ENCODE data around the gene DDX10. TPM values are rescaled to one million over a fixed set of nuclear protein-coding genes. Genes with fewer than 3 reads are reported as not detected.

The DDX10 gene
- total and polyA plus RNA-seq, 9 of the 15 experiments (the other 6 are each of a cell fraction or from before 2014, with no cell fraction given): 33.9 to 94.6 (median 50.7) TPM

GRCh38 chr11:108967571-108967970 is 302.7 kb downstream of the DDX10 start:
- peaks cover 7 to 22% of the 10 kb centered on the region in 2 experiments; a peak in 3 of 5 replicates for H3K27me3 ChIP-seq (ENCODE audit: control insufficient read depth in 2 of 2, insufficient read depth in 2 of 2, low read length in 2 of 2)
- H3K27ac ChIP-seq (ENCODE audit: extremely low read depth, low read depth, low read length): no peak overlapping the region
- FAIRE-seq (no peak), ATAC-seq (no peak), DNase-seq (ENCODE audit: extremely low read depth in 1 of 4, low spot score in 3 of 4) (no peak)
- no peaks in the 10 kb centered on the region for H3K4me1 ChIP-seq (replicated peaks in 1 of 2; ENCODE audit: control insufficient read depth in 2 of 2, insufficient read depth in 2 of 2, low read length in 2 of 2)
- intact Hi-C loops (cut with micrococcal nuclease): no loop called here
- in situ Hi-C loops (cut with MboI): no loop called here
- H3K4me2 ChIP-seq (ENCODE audit: insufficient read depth, low read length): no peak overlapping the region
- H3K4me3 ChIP-seq: no peak overlapping the region
- no peaks in the 10 kb centered on the region for H3K79me2 ChIP-seq (ENCODE audit: control insufficient read depth, insufficient read depth, low read length)
- no peaks in the 10 kb centered on the region; the same call in 1 of the 2 replicates for H4K20me1 ChIP-seq (replicated peaks; ENCODE audit: control insufficient read depth, insufficient read depth, low read length)
- CTCF ChIA-PET (ENCODE audit: low intra/inter-chr PET ratio): no interaction called here
- no peak overlapping the region for H3K9ac ChIP-seq (ENCODE audit: insufficient read depth in 1 of 2, low read depth in 2 of 2, low read length in 2 of 2)
- no TSS peak for BruUV-seq (replicated peaks)
- under 1% methylated on average over 7 of the region's 7 CpGs for WGBS (ENCODE audit: insufficient coverage, low coverage, missing lambda C conversion rate)
- POLR2A ChIA-PET: interaction anchor here (1.0 kb wide), 1 partner anchor 23 kb away, joined by 3 read pairs; no protein-coding TSS in a partner anchor
- no peak for TF ChIP-seq E2F5 (CRISPR knock-in tag; IDR thresholded peaks at IDR 0.05)
- TF ChIP-seq SRSF3 (IDR thresholded peaks at IDR 0.05; ENCODE audit: insufficient read depth, low read length): no peak
- TF ChIP-seq LARP7 (IDR thresholded peaks at IDR 0.05): no peak
- no peak for TF ChIP-seq TAF15 (IDR thresholded peaks at IDR 0.05; ENCODE audit: low read depth, low read length)
- TF ChIP-seq ZNF766 (CRISPR knock-in tag; conservative IDR thresholded peaks at IDR 0.05): no peak
- no peak for TF ChIP-seq ZNF24 (IDR thresholded peaks at IDR 0.05)
- TF ChIP-seq RBM15 (IDR thresholded peaks at IDR 0.05; ENCODE audit: insufficient read depth, low read length): no peak
- TF ChIP-seq ZNF311 (CRISPR knock-in tag; IDR thresholded peaks at IDR 0.05): no peak
- no peak for TF ChIP-seq NFYB (IDR thresholded peaks at IDR 0.05; ENCODE audit: extremely low read depth, insufficient read length)
- no peak for TF ChIP-seq UBTF (IDR thresholded peaks at IDR 0.05; ENCODE audit: borderline replicate concordance in 1 of 2, low read depth in 2 of 2, low read length in 2 of 2)
- TF ChIP-seq STAT5B (CRISPR knock-in tag; IDR thresholded peaks at IDR 0.05): no peak
- TF ChIP-seq USF1 (CRISPR knock-in tag; IDR thresholded peaks at IDR 0.05): no peak
- TF ChIP-seq ZNF431 (CRISPR knock-in tag; IDR thresholded peaks at IDR 0.05): no peak
- TF ChIP-seq ILK (tag; IDR thresholded peaks at IDR 0.05; ENCODE audit: borderline replicate concordance, low read depth): no peak
- no peak for TF ChIP-seq HDAC3 (IDR thresholded peaks at IDR 0.05; ENCODE audit: borderline replicate concordance, partially characterized antibody)
- TF ChIP-seq FOXO4 (CRISPR knock-in tag; IDR thresholded peaks at IDR 0.05): no peak
- no peak for TF ChIP-seq TCF7 (IDR thresholded peaks at IDR 0.05; ENCODE audit: borderline replicate concordance)
- no peak for TF ChIP-seq LCOR (CRISPR knock-in tag; IDR thresholded peaks at IDR 0.05)
- TF ChIP-seq ZNF263 (CRISPR knock-in tag; IDR thresholded peaks at IDR 0.05; ENCODE audit: borderline replicate concordance): no peak
- no peaks in the 10 kb centered on the region for H3K36me3 ChIP-seq (ENCODE audit: control insufficient read depth, insufficient read depth, low read length)
- no peaks in the 10 kb centered on the region for H3K9me3 ChIP-seq (replicated peaks; ENCODE audit: control insufficient read depth, insufficient read depth, low read depth, low read length)
- no peaks in the 10 kb centered on the region for H3K9me1 ChIP-seq (ENCODE audit: control insufficient read depth, insufficient read depth, low read length)
- no peak overlapping the region for H2AFZ ChIP-seq (ENCODE audit: low read depth, low read length)
